Measurements from ENCODE around the gene FBXL14.

The FBXL14 gene

GRCh38 chr12:1523558-1524050 is 70.8 kb downstream of the FBXL14 start:
- ChIA-PET POLR2A (ENCODE audit: low non-redundant PET) (no interaction called here), CTCF (interaction anchor here (0.6 to 1.2 kb wide), 2 partner anchors 10 to 1666 kb away, joined by 3 read pairs; no protein-coding TSS in a partner anchor)
- TF ChIP-seq, protein P1, sequence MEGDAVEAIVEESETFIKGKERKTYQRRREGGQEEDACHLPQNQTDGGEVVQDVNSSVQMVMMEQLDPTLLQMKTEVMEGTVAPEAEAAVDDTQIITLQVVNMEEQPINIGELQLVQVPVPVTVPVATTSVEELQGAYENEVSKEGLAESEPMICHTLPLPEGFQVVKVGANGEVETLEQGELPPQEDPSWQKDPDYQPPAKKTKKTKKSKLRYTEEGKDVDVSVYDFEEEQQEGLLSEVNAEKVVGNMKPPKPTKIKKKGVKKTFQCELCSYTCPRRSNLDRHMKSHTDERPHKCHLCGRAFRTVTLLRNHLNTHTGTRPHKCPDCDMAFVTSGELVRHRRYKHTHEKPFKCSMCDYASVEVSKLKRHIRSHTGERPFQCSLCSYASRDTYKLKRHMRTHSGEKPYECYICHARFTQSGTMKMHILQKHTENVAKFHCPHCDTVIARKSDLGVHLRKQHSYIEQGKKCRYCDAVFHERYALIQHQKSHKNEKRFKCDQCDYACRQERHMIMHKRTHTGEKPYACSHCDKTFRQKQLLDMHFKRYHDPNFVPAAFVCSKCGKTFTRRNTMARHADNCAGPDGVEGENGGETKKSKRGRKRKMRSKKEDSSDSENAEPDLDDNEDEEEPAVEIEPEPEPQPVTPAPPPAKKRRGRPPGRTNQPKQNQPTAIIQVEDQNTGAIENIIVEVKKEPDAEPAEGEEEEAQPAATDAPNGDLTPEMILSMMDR (conservative IDR thresholded peaks at IDR 0.05; ENCODE audit: low read depth), result no peak
- H3K27ac ChIP-seq, result no peak overlapping the region
- DNase-seq (ENCODE audit: low spot score), result no peak

DNA sequence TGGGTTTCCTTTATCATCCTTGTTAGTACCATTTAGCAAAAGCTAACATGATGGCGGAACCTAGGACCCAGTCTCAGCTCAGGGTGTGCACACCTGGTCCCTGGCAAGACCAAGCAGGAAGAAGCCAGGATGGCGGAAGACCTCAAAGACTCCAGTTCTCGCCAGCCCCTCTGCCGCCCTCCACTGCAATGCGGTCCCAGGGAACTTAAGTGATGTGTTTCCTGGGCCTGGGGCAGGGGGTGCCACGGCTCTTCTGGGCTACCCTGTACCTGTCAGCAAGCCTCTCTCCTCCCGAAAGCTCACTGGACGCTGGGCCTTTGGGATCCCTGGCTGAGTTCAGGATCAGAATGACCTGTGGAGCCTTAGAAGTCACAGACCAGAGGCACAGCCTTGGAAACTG is 71.3 kb downstream of the FBXL14 start:
- H3K27ac ChIP-seq, result no peak overlapping the region
- TF ChIP-seq, protein P1 (conservative IDR thresholded peaks at IDR 0.05; ENCODE audit: low read depth), result no peak
- POLR2A ChIA-PET (ENCODE audit: low non-redundant PET), result no interaction called here
- CTCF ChIA-PET, result interaction anchor here (1.2 kb wide), 1 partner anchor 10 kb away, joined by 3 read pairs; no protein-coding TSS in a partner anchor
- no peak for DNase-seq (ENCODE audit: low spot score)

GRCh38 chr12:1519642-1520041 is 74.7 kb downstream of the FBXL14 start:
- H3K27ac ChIP-seq, result peak overlapping the region; percentile 83
- CTCF ChIA-PET, result interaction anchor here (0.6 to 1.0 kb wide), 2 partner anchors 9 to 402 kb away, joined by 3 read pairs; no protein-coding TSS in a partner anchor
- TF ChIP-seq, protein P1 (conservative IDR thresholded peaks at IDR 0.05; ENCODE audit: low read depth), result no peak
- DNase-seq (ENCODE audit: low spot score), result no peak
- POLR2A ChIA-PET (ENCODE audit: low non-redundant PET), result no interaction called here

DNA sequence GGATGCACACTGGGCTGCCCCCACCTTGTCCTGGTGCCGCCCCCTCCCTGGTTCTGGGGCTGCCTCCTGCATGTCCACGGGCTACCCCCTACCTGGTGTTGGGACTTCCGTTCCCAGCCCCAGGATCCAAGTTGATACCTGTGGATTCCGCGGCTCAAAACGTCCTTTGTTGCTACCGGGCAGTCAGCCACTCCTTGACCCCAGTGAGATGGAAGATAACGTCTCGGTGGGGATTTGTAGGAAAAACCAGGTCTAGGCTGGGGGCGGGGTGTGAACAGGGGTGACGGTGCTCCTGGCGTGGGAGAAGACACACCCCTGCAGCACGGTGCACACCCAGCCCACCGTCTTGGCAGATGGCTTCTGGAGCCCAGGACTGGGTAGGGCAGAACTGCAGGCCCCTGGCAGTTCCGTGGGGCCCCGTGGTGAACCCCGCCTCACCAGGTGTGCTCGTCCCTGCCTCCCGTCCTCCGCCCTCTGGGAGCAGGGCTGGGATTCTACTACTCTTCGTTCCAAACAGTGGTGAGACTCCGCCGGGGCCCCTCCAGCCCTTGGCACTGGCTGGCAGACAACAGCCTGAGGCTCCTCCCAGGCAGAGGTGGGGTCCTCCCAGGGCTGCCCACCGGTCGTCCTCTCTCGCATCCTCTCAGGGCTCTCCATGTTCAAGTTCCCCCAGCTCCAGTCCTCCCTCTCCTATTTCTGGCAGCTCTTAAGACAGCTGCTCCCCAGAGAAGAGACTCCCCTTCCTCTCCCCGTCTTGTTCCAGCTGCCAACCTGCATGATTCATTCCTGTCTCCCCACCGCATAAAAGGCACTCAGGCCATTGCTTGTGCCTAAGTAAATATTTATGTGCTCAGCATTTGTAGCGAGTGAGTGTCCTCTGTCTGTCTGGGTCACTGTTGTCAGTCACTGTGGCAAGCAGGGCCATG is 75.5 kb downstream of the FBXL14 start:
- peak; percentile 57 for DNase-seq (ENCODE audit: low spot score)
- ChIA-PET POLR2A (ENCODE audit: low non-redundant PET) (no interaction called here), CTCF (interaction anchor here (0.6 to 1.0 kb wide), 2 partner anchors 15 to 401 kb away, joined by 3 read pairs; no protein-coding TSS in a partner anchor)
- H3K27ac ChIP-seq, result peak overlapping the region; percentile 83
- TF ChIP-seq, protein P1 (conservative IDR thresholded peaks at IDR 0.05; ENCODE audit: low read depth), result no peak

DNA sequence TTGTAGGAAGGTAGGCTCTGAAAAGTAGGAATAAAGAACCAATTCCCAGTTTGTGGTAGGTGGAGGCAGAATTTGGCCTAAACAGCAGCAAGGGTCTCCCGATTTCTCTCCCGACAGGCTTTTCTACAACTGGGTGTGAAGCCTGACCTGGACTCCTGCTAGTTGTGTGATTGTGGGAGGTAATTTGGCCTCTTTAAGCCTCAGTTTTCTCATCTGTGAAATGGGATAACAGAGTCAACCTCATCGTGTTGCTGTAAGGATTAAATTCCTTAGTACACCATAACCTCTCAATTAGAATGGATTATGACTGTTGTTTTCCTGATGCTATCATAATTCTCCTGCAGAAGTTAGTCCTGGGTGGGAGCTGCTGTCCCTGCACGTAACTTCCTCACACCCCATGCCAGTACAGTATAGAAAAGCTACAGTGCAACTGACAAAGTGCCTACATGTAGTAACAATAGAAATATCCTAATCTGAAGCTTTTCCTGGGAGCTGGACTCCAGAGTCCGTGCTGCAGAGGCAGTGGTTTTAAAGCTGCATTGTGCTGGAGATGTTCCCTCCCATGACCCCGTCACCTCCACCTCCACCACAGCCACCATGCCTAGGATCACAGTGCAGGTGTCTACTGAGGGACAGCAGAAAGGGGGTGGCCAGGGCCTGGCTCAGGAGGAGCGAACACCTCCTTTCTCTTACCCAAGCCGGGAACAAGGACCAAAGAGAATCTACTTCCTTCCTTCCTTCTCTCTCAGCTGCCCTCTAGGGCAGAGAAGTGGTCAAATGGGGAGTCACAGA is 76.5 kb downstream of the FBXL14 start:
- CTCF ChIA-PET, result interaction anchor here (0.6 to 0.7 kb wide), 4 partner anchors 14 to 1117 kb away, joined by 3 read pairs; partner anchors contain the start of gene CCDC77
- DNase-seq (ENCODE audit: low spot score), result no peak
- TF ChIP-seq, protein P1 (conservative IDR thresholded peaks at IDR 0.05; ENCODE audit: low read depth), result no peak
- peak overlapping the region; percentile 83; the same call in 1 of the 2 replicates for H3K27ac ChIP-seq
- POLR2A ChIA-PET (ENCODE audit: low non-redundant PET), result no interaction called here

DNA sequence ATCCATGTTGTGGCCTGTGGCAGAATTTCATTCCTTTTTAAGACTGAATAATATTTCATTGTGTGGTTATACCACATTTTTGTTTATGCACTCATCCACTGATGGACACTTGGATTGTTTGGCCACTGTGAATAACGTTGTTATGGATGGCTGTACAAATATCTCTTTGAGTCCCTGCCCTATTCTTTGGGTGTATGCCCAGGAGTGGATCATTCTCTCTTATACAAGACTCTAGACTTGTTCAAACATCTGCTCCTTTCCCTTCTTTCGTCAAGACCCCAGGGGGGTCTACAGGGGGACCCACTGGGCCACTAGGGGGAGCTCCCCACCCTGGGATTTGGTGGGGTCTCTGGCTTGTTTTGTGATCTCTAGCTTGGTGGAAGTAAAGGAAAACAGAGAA is 77.4 kb downstream of the FBXL14 start:
- DNase-seq (ENCODE audit: low spot score), result no peak
- no peak overlapping the region for H3K27ac ChIP-seq
- POLR2A ChIA-PET (ENCODE audit: low non-redundant PET), result no interaction called here
- CTCF ChIA-PET, result interaction anchor here (0.6 to 0.7 kb wide), 3 partner anchors 41 to 1116 kb away, joined by 3 to 4 read pairs (median 3); partner anchors contain the start of gene CCDC77
- TF ChIP-seq, protein P1 (conservative IDR thresholded peaks at IDR 0.05; ENCODE audit: low read depth), result no peak
